CD14-positive monocyte (primary cell): ENCODE measurements around the gene TKTL1. TPM values are rescaled to one million over a fixed set of nuclear protein-coding genes. Genes with fewer than 3 reads are reported as not detected.

Experiments
- DNase-seq, 3 donors: peaks; one replicate each; pipeline ENCODE4 v3.0.0-alpha.2; 2011 to 2022
- H2AFZ ChIP-seq: 2 replicates; pipeline ENCODE4 v1.6.0; 2012; ENCODE audit warnings: mild to moderate bottlenecking, low read depth, low read length, inconsistent platforms; ENCODE audit not compliant: insufficient read depth, poor library complexity, severe bottlenecking
- H3K27ac ChIP-seq, 2 donors: 1 replicate in 1 of 2; 2 replicates in 1 of 2; pipeline ENCODE4 v1.5.1; 2012 to 2013; ENCODE audit warnings: low read length in 2 of 2, control low read depth in 1 of 2, inconsistent platforms in 1 of 2, low read depth in 1 of 2, mild to moderate bottlenecking in 1 of 2
- H3K27me3 ChIP-seq, 2 donors: one replicate each; pipeline versions ENCODE4 v1.6.0 to v1.6.1; 2011 to 2013; ENCODE audit warnings: low read length in 2 of 2; ENCODE audit not compliant: control insufficient read depth in 2 of 2, insufficient read depth in 2 of 2
- H3K36me3 ChIP-seq, 2 donors: replicated peaks in 1 of 2; 1 replicate in 1 of 2; 2 replicates in 1 of 2; pipeline versions ENCODE4 v1.5.1 to v1.6.1; 2012 to 2013; ENCODE audit warnings: low read length in 2 of 2, control low read depth in 1 of 2, inconsistent platforms in 1 of 2, mild to moderate bottlenecking in 1 of 2; ENCODE audit not compliant: insufficient read depth in 2 of 2, control insufficient read depth in 1 of 2
- H3K4me1 ChIP-seq, 2 donors: 1 replicate in 1 of 2; 2 replicates in 1 of 2; pipeline versions ENCODE4 v1.5.1 to v1.6.1; 2012 to 2013; ENCODE audit warnings: low read length in 2 of 2, control low read depth in 1 of 2, inconsistent platforms in 1 of 2, mild to moderate bottlenecking in 1 of 2, moderate library complexity in 1 of 2; ENCODE audit not compliant: insufficient read depth in 2 of 2, control insufficient read depth in 1 of 2
- H3K4me2 ChIP-seq: replicated peaks from 2 replicates; pipeline ENCODE3; 2012; ENCODE audit warnings: low read length, moderate library complexity, mild to moderate bottlenecking; ENCODE audit not compliant: poor library complexity, severe bottlenecking; ENCODE audit errors: extremely low read depth
- H3K4me3 ChIP-seq, 3 experiments: fragments of 200-600 bp in 1 of 3; sonication (generic) in 1 of 3; replicated peaks in 1 of 3; 1 replicate in 2 of 3; 2 replicates in 1 of 3; pipeline ENCODE4 v1.5.1; 2011 to 2013; ENCODE audit warnings: low read length in 3 of 3, mild to moderate bottlenecking in 3 of 3, control low read depth in 2 of 3, low read depth in 2 of 3, inconsistent platforms in 1 of 3, moderate library complexity in 1 of 3
- H3K79me2 ChIP-seq: 2 replicates; pipeline ENCODE4 v1.6.0; 2012; ENCODE audit warnings: mild to moderate bottlenecking, control low read depth, inconsistent platforms, low read length, moderate library complexity; ENCODE audit not compliant: insufficient read depth
- H3K9ac ChIP-seq: 2 replicates; pipeline ENCODE4 v1.6.0; 2017; ENCODE audit warnings: low read length, mild to moderate bottlenecking; ENCODE audit not compliant: insufficient read depth, poor library complexity, severe bottlenecking
- H3K9me3 ChIP-seq, 2 donors: replicated peaks in 1 of 2; 1 replicate in 1 of 2; 2 replicates in 1 of 2; pipeline versions ENCODE4 v1.5.1 to v1.6.1; 2012 to 2013; ENCODE audit warnings: low read length in 2 of 2, control low read depth in 1 of 2; ENCODE audit not compliant: control insufficient read depth in 1 of 2, insufficient read depth in 1 of 2
- H4K20me1 ChIP-seq: 2 replicates; pipeline ENCODE4 v1.6.0; 2012; ENCODE audit warnings: mild to moderate bottlenecking, low read length, control low read depth, moderate library complexity; ENCODE audit not compliant: insufficient read depth
- H3K27ac Mint-ChIP-seq, 7 donors: one replicate each; pipeline ENCODE4 v1.8.0; 2020; ENCODE audit warnings: mild to moderate bottlenecking in 7 of 7, mixed read lengths in 7 of 7, moderate library complexity in 6 of 7, inconsistent platforms in 2 of 7
- H3K27me3 Mint-ChIP-seq, 3 donors: one replicate each; pipeline ENCODE4 v1.8.0; 2021 to 2022; ENCODE audit warnings: low read depth in 3 of 3, mild to moderate bottlenecking in 3 of 3, mixed read lengths in 3 of 3, moderate library complexity in 3 of 3, inconsistent platforms in 1 of 3
- H3K36me3 Mint-ChIP-seq, 2 donors: one replicate each; pipeline ENCODE4 v1.8.0; 2020; ENCODE audit warnings: mixed read lengths in 2 of 2, inconsistent platforms in 1 of 2, mild to moderate bottlenecking in 1 of 2
- H3K4me1 Mint-ChIP-seq: one replicate; pipeline ENCODE4 v1.8.0; 2020; ENCODE audit warnings: mild to moderate bottlenecking, mixed read lengths
- H3K4me3 Mint-ChIP-seq, 2 donors: one replicate each; pipeline ENCODE4 v1.8.0; 2020; ENCODE audit warnings: mild to moderate bottlenecking in 2 of 2, mixed read lengths in 2 of 2, moderate library complexity in 1 of 2
- H3K9me3 Mint-ChIP-seq, 7 donors: one replicate each; pipeline ENCODE4 v1.8.0; 2020 to 2022; ENCODE audit warnings: mixed read lengths in 7 of 7, mild to moderate bottlenecking in 6 of 7, moderate library complexity in 6 of 7, inconsistent platforms in 2 of 7
- WGBS: methylation state at CpG from one replicate; pipeline ENCODE4 v1.1.5; 2013; ENCODE audit warnings: missing lambda C conversion rate; ENCODE audit not compliant: insufficient coverage; 5-methylcytosine and 5-hydroxymethylcytosine counted together
- intact Hi-C, 2 donors: fragments of 100-400 bp; cut with micrococcal nuclease; formaldehyde crosslinking; loops; one replicate each; pipeline versions ENCODE4 v1.15.0 to v1.15.1; 2023
- polyA plus RNA-seq, 3 donors: library from polyadenylated mRNA; depleted of rRNA in 1 of 3; unstranded in 2 of 3; stranded (reverse) in 1 of 3; fragments of 300-500 nt in 2 of 3; fragments of >200 nt in 1 of 3; fragmentation: Illumina TruSeq in 2 of 3; gene quantifications; 1 replicate in 2 of 3; 2 replicates in 1 of 3; pipeline ENCODE4 v1.2.3, GENCODE V29; 2012 to 2021
- TF ChIP-seq, protein P1 (sequence below): fragments of 200-600 bp; IDR thresholded peaks from one replicate; pipeline ENCODE4 v1.8.0; 2022; ENCODE audit warnings: antibody characterized with exemption, mild to moderate bottlenecking

Gene TKTL1
- polyA plus RNA-seq, 3 donors = 0.20 to 1.3 (median 0.60) TPM

DNA sequence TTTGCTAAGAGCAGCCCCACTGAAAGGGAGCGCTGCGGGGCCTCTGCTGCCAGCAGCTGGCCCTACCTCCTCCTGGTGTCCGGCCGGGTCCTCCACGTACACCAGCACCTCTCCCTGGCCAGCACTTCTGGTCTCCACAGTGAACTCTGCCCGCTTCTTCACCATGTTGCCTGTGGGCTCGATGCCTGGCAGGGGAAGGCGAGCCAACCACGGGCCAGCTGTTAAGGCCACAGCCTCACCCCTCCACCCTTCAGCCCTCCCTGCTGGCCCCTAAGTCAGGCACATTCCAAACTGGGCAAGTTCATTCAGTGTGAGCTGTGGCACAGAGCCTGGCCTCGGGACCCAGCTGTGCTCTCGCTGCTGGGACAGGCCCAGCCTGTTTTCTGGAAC is 71.1 kb downstream of the TKTL1 start:
- no peak overlapping the region for H3K4me2 ChIP-seq
- peaks cover 21 to 33% of the 10 kb centered on the region in 2 donors for H3K4me1 ChIP-seq
- Mint-ChIP-seq H3K27ac (peak overlapping the region in 6 of 7 donors; percentile 66 to 89 (median 80)), H3K4me3 (no peak overlapping the region), H3K36me3 (peaks cover 32 to 66% of the 10 kb centered on the region in 2 donors), H3K27me3 (peaks cover 0 to 7% (median 0%) of the 10 kb centered on the region in 3 donors), H3K9me3 (peaks cover 0 to 12% (median 2%) of the 10 kb centered on the region in 7 donors), H3K4me1 (peaks cover 8% of the 10 kb centered on the region)
- no peak overlapping the region for H2AFZ ChIP-seq
- TF ChIP-seq, protein P1, sequence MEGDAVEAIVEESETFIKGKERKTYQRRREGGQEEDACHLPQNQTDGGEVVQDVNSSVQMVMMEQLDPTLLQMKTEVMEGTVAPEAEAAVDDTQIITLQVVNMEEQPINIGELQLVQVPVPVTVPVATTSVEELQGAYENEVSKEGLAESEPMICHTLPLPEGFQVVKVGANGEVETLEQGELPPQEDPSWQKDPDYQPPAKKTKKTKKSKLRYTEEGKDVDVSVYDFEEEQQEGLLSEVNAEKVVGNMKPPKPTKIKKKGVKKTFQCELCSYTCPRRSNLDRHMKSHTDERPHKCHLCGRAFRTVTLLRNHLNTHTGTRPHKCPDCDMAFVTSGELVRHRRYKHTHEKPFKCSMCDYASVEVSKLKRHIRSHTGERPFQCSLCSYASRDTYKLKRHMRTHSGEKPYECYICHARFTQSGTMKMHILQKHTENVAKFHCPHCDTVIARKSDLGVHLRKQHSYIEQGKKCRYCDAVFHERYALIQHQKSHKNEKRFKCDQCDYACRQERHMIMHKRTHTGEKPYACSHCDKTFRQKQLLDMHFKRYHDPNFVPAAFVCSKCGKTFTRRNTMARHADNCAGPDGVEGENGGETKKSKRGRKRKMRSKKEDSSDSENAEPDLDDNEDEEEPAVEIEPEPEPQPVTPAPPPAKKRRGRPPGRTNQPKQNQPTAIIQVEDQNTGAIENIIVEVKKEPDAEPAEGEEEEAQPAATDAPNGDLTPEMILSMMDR = no peak
- no peak overlapping the region for H3K9ac ChIP-seq
- peaks cover 60 to 63% of the 10 kb centered on the region in 2 donors for H3K36me3 ChIP-seq
- intact Hi-C loops = no loop called here
- H3K4me3 ChIP-seq = no peak overlapping the region
- H4K20me1 ChIP-seq = peaks cover 81% of the 10 kb centered on the region
- H3K9me3 ChIP-seq = no peaks in the 10 kb centered on the region
- H3K27me3 ChIP-seq = no peaks in the 10 kb centered on the region
- WGBS = 52% methylated on average over 4 of the region's 11 CpGs
- DNase-seq = no peak
- H3K79me2 ChIP-seq = peaks cover 87% of the 10 kb centered on the region
- H3K27ac ChIP-seq = peak overlapping the region; percentile 95 to 100

DNA sequence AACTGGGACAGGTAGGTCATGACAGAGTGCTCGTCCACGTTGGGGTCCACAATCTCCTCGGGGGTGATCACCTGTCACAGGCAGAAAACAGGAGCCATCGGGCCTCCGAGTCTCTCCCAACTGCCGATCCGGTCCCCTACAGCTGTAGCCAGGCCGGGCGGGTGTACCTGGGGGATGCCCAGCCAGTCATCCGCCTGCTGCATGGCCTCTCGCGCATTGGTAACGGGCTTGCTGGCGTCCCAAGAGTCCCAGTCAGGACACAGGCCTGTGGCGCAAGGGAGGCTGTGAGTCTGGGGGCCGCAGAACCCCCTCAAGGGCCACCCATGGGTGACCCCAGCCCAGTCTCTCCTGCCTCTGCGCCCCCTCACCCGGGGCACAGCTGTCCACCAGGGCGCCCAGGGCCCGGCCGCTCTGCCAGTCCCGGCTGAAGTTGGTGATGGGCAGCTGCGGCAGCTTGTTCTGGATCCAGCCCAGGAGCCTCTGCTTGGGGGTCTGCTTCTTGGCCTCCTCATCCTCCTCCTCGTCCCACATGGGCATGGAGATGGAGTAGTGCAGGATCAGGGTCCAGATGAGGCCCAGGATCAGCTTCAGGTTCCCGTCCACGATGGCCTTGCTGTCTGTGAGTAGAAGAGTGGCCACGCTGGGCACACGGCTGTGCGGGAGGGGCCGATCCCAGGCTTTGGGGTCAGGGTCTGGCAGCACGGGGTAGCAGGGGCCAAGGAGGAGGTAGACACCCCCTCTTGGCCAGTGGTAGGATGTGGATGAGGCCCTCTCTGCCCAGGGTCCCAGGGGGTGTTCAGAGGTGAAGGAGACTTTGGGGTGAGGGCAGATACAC is 72.1 kb downstream of the TKTL1 start:
- TF ChIP-seq, protein P1 = no peak
- H3K9ac ChIP-seq = peak overlapping the region; percentile 74
- H3K27me3 Mint-ChIP-seq = peaks cover 0 to 7% (median 0%) of the 10 kb centered on the region in 3 donors
- peak overlapping the region; percentile 72 for H3K4me2 ChIP-seq
- H3K4me1 Mint-ChIP-seq = peaks cover 12% of the 10 kb centered on the region
- peaks cover 50 to 53% of the 10 kb centered on the region in 2 donors for H3K36me3 ChIP-seq
- H3K9me3 ChIP-seq = no peaks in the 10 kb centered on the region
- peak overlapping the region in 2 of 3 experiments; percentile 39 to 66 for H3K4me3 ChIP-seq
- peak overlapping the region; percentile 65 to 78 for H3K4me3 Mint-ChIP-seq
- no peak overlapping the region for H2AFZ ChIP-seq
- peaks cover 27 to 58% of the 10 kb centered on the region in 2 donors for H3K36me3 Mint-ChIP-seq
- peaks cover 70% of the 10 kb centered on the region for H4K20me1 ChIP-seq
- H3K79me2 ChIP-seq = peaks cover 87% of the 10 kb centered on the region
- no peaks in the 10 kb centered on the region for H3K27me3 ChIP-seq
- peak overlapping the region; percentile 95 to 100 for H3K27ac ChIP-seq
- H3K4me1 ChIP-seq = peaks cover 30 to 43% of the 10 kb centered on the region in 2 donors
- DNase-seq = no peak
- intact Hi-C loops = no loop called here
- 89% methylated on average over 18 of the region's 31 CpGs for WGBS
- H3K9me3 Mint-ChIP-seq = peaks cover 0 to 19% (median 6%) of the 10 kb centered on the region in 7 donors
- peak overlapping the region; percentile 92 to 98 (median 96) for H3K27ac Mint-ChIP-seq
